GM12878 (cell line): ENCODE measurements around the gene GSPT1. TPM values are rescaled to one million over a fixed set of nuclear protein-coding genes. Genes with fewer than 3 reads are reported as not detected.
A peak's percentile ranks its signal among the peaks of the same experiment; 100 is the strongest.

Experiments used
- BHLHE40 ChIP-seq, 2 experiments: fragments of 450-650 bp in 1 of 2; IDR thresholded peaks; 2 replicates each; pipeline ENCODE4 v1.6.1; 2011 to 2017; ENCODE audit warnings: low read depth in 2 of 2, borderline replicate concordance in 1 of 2, improper control_type of control experiment in 1 of 2, low read length in 1 of 2, mild to moderate bottlenecking in 1 of 2
- CBX3 ChIP-seq: fragments of 200-600 bp; sonication (generic); IDR thresholded peaks from 2 replicates; pipeline ENCODE4 v1.6.1; 2016; ENCODE audit warnings: low read depth, borderline replicate concordance
- CTCF ChIP-seq, 3 experiments: IDR thresholded peaks in 2 of 3; conservative IDR thresholded peaks in 1 of 3; 2 replicates each; pipeline ENCODE4 v1.5.1; 2011; ENCODE audit warnings: low read depth in 3 of 3, low read length in 3 of 3, mild to moderate bottlenecking in 3 of 3, control low read depth in 2 of 3, moderate library complexity in 2 of 3, inconsistent platforms in 1 of 3, mixed read lengths in 1 of 3; ENCODE audit not compliant: control insufficient read depth in 2 of 3, insufficient read depth in 1 of 3; ENCODE audit errors: extremely low read depth in 1 of 3
- HCFC1 ChIP-seq: fragments of 150-350 bp; IDR thresholded peaks from 2 replicates; pipeline ENCODE4 v1.6.1; 2014; ENCODE audit warnings: low read length
- NKRF ChIP-seq: fragments of 450-650 bp; conservative IDR thresholded peaks from 2 replicates; pipeline ENCODE4 v1.6.1; 2017; ENCODE audit warnings: mild to moderate bottlenecking, moderate library complexity
- RELA ChIP-seq: fragments of 450-650 bp; IDR thresholded peaks from 2 replicates; pipeline ENCODE4 v1.8.0; 2014; ENCODE audit warnings: borderline replicate concordance; ENCODE audit not compliant: partially characterized antibody
- REST ChIP-seq: IDR thresholded peaks from 2 replicates; pipeline ENCODE4 v1.6.1; 2012; ENCODE audit warnings: mild to moderate bottlenecking, low read depth, low read length
- SIN3A ChIP-seq: IDR thresholded peaks from 2 replicates; pipeline ENCODE4 v1.6.1; 2012; ENCODE audit warnings: low read depth, low read length, improper control_type of control experiment
- SIX5 ChIP-seq: IDR thresholded peaks from 2 replicates; pipeline ENCODE4 v1.6.1; 2011; ENCODE audit warnings: mild to moderate bottlenecking, low read depth, low read length, moderate library complexity; ENCODE audit not compliant: severe bottlenecking
- ZBED1 ChIP-seq: IDR thresholded peaks from 2 replicates; pipeline ENCODE4 v1.6.1; 2016; ENCODE audit warnings: borderline replicate concordance
- ZNF207 ChIP-seq: fragments of 450-650 bp; IDR thresholded peaks from 2 replicates; pipeline ENCODE4 v1.6.1; 2014; ENCODE audit warnings: antibody characterized with exemption, mild to moderate bottlenecking, borderline replicate concordance
- ZNF592 ChIP-seq: fragments of 450-650 bp; IDR thresholded peaks from 2 replicates; pipeline ENCODE4 v1.6.1; 2017; ENCODE audit warnings: mild to moderate bottlenecking, moderate library complexity
- polyA plus RNA-seq, 11 experiments: library from polyadenylated mRNA; depleted of rRNA in 4 of 11; unstranded in 6 of 11; stranded (reverse) in 5 of 11; fragments of >200 nt; fragmentation: Nextera tagmentation in 4 of 11; fragmentation: Illumina TruSeq in 1 of 11; extraction: Ambion mirVana in 4 of 11; extraction: Trizol in 1 of 11; gene quantifications; 1 replicate in 1 of 11; 2 replicates in 10 of 11; pipeline versions ENCODE4 v1.2.1 to v1.2.3, GENCODE V29; 2011 to 2016; ENCODE audit warnings: inconsistent platforms in 2 of 11, missing spikeins in 2 of 11, low read depth in 1 of 11
- total RNA-seq, 4 experiments: library from RNA; depleted of rRNA in 3 of 4; stranded (reverse); fragments of >200 nt in 3 of 4; fragmentation: Illumina TruSeq in 1 of 4; extraction: Trizol in 1 of 4; gene quantifications; 2 replicates each; pipeline versions ENCODE4 v1.2.1 to v1.2.3, GENCODE V29; 2013 to 2021

Gene GSPT1
- total and polyA plus RNA-seq, 10 of the 15 experiments (the other 5 are each of a cell fraction or from before 2014, with no cell fraction given) = 46.7 to 181 (median 99.6) TPM

GRCh38 chr16:11915644-11916523, at the start of gene GSPT1 (continued):
- TF ChIP-seq ZNF592 (no peak), CTCF (IDR thresholded peaks at IDR 0.05 in 2 of 3, conservative IDR thresholded peaks at IDR 0.05 in 1 of 3; ENCODE audit: control insufficient read depth in 2 of 3, extremely low read depth in 1 of 3, insufficient read depth in 1 of 3, low read depth in 3 of 3, low read length in 3 of 3) (0 out of 6 replicates have a peak, but pooled peaks of 2 of the 3 experiments have one; percentile 16 to 17), REST (no peak), ZBED1 (peak; percentile 86; the same call in 1 of the 2 replicates), SIX5 (peak; percentile 99), CBX3 (no peak), NKRF (peak; percentile 75), ZNF207 (peak; percentile 95), SIN3A (peak; percentile 86), RELA (peak; percentile 85), HCFC1 (peak; percentile 99), BHLHE40 (IDR thresholded peaks at IDR 0.05; ENCODE audit: borderline replicate concordance in 1 of 2, low read depth in 2 of 2, low read length in 1 of 2) (peak; percentile 44 to 62; a peak in 2 of 4 replicates)
